Raji (cell line): ENCODE results near the gene RPS6KA2.
A peak's percentile ranks its signal among the peaks of the same experiment; 100 is the strongest.

Source experiments
- POLR2A ChIP-seq: IDR thresholded peaks from 2 replicates; pipeline ENCODE4 v1.6.1; 2011; ENCODE audit warnings: low read depth, low read length, control low read depth; ENCODE audit not compliant: insufficient read depth

Gene RPS6KA2

DNA sequence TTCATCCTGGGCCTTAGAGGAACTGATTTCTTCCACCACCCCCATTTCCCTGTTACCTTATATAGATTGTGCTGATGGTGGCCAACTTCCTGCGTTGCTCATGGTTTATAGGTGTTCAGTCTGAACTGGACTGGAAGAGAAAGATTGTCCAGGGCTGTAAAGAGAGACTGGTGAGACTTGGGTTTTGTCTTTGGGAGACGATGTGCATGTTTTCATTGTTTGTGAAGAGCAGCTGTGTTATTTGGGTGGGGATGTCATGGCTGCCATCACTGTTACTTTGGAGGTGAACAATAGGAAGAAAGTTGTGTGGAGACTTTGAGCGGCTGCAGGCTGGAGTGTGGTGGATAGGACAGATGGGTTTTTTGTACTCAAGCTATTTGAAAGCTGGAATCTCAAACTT lies 228.7 kb downstream of the RPS6KA2 start:
- TF ChIP-seq POLR2A = no peak

DNA sequence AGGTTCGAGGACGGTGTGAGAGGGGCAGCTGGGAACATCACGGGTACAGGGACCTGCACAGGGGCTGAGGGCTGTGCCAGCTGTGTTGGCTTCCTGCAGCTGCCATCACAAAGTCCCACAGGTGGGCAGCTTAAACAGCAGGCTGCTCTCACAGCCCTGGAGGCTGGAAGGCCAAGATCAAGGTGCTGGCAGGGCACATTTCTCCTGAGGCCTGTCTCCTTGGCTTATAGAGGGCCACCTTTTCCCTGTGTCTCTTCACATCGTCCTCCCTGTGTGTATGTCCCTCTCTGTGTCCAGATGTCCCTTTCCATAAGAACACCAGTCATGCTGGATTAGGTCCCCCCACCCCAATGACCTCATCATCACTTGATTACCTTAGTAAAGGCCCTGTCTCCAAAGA lies 229.2 kb downstream of the RPS6KA2 start:
- TF ChIP-seq POLR2A = no peak

DNA sequence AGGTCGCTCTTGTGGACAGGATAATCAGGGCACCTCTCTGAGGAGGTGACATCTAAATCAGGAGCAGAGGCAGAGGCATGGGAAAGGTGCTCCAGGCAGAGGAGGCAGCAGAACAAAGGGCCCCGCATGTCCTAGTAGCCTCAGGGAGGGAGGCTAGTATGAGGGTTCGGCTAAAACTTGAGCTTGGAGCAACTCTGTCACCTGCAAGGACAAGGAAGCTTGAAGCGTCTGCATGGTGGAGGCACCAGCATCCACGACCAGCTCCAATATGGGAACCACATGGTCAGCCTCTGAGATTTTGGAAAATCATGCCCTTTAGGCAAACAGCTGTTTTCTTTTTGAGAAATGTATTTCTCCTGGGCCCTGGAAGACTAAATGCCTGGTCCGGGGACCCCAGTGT lies 231.3 kb downstream of the RPS6KA2 start:
- no peak for TF ChIP-seq POLR2A

DNA sequence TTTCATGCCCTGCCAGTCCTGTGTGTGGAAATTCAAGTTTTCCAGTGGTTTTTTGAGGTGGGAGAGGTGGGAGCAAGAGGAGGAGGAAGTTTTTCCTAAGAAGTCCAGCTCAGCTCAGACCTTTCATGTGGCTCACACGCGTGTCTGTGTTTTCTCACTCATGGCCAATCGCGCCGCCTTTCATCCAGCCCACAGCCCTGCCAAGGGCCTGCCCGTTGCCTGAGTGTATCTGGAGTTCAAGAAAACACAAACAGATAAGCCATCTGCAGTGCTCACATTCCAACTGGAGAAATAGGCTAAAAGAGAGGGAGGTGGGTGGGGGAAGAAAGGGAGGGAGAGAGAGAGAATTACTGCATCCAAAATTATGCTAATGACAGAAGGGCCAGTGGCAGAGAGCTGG lies 231.7 kb downstream of the RPS6KA2 start:
- TF ChIP-seq POLR2A = no peak

DNA sequence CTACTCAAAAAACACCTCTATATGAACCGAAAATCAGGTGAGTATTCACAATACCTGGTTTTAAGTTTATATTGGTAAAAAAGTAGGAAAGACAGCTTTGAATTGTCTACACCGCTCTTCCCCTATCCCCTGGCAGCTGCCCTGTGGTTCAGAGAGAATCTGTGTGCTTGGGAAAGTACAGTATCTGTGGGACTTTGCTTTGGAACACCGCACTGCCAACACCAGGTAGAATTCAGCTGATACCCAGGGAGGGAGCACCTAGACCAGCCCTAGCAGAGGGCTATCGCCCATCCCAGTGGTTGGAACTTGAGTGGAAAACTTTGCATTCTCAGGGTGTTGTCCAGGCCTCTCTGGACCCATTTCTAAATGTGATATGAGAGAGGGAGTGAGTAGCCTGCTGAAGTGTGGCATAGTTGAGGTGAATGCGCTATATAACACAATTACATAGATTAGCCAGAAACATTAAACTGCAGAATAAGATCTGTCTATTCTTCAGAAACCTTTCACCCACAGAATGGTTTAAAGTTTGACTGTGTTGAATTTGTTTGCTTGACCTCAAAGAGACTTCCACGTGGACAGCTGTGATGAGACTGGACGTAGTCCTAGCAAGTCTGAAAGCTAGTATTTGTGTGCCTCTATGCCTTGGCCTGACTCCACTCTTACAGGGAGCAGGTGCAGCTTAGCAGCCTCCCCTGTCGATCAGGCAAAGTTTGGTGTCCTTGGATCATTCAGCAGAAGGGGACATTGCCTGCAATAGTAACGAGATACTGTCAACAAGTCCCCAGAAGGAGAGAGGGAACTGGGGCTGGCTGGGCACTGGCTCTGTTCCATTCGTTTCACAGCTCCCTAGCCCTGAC lies 232.8 kb downstream of the RPS6KA2 start:
- no peak for TF ChIP-seq POLR2A

DNA sequence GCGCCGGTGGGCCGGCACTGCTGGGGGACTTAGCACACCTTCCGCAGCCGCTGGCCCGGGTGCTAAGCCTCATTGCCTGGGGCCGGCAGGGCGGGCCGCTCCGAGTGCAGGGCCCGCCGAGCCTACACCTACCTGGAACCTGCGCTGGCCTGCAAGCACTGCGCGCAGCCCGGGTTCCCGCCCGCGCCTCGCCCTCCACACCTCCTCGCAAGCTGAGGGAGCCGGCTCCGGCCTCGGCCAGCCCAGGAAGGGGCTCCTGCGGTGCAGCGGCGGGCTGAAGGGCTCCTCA lies 233.6 kb downstream of the RPS6KA2 start:
- no peak for TF ChIP-seq POLR2A

DNA sequence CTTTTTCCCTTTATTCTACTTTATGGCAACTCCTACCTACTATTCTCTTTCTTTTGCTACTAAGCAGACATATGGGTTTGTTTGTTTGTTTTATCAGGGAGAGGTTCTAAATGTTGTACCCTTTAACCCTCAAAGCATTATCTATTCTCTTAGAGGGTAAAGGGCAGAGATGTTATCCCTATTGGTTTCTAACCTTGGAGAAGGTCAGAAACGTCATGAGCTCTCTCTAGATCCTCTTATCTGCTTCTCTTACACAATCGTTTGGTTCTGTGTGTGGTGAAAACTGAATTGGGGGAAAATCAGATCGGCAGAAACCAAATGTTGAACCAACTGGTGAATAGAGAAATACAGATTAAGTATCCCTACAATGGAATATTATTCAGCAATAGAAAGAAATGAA lies 237.9 kb downstream of the RPS6KA2 start:
- TF ChIP-seq POLR2A = no peak

DNA sequence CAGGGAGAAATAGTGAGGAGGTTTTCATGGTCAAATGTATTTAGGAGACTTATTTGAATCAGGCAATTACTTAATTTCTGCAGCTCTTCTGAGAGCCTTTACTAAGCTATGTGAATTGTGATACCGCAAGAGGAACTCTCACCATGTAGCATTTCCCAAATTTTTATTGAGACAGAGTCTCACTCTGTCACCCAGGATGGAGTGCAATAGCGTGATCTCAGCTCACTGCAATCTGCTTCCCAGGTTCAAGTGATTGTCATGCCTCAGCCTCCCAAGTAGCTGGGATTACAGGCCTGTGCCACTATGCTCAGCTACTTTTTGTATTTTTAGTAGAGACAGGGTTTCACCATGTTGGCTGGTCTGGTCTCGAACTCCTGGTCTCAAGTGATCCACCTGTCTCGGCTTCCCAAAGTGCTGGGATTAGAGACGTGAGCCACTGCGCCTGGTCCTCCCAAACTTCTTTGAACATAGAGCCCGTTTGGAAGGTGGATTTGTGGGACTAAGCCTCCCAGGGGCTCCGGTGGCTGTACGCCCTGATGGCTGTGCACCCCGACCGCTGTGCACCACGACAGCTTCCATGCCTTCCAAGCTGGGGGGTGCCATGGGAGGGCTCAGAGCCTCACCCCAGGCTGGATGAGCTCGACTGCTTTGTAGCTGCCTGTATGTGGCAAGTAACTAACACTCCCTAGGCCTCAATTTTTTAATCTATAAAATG lies 238.6 kb downstream of the RPS6KA2 start:
- TF ChIP-seq POLR2A = no peak

DNA sequence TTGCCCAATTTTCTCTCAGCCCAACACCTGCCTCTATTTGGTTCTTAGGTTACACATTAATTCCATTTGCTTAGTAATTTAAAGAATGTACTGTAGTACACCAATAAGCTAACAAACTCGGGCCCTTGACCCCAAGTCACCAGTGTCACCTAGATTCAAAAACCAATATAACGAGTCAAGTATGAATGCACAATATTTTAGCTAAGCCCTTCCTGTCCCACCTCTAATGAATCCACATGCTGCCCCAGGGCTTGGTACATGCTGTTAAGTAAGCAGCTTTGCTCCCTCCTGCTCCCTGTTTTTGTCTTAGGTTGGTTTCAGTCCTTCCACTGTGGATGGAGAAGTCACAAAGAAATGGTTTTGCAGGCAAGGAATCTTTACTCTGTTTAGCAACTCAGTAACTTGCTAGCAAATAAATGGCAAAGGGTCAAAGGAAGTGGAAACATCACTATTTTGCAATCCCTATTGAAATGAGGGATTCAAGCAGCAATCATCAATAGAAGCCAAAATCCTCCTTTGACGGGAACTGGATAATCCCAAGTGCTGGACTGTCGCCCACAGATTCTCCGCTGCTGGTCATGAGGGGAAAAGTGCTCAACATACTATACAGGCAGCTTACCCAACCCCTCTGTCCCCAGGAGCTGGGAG lies 239.3 kb downstream of the RPS6KA2 start:
- no peak for TF ChIP-seq POLR2A

DNA sequence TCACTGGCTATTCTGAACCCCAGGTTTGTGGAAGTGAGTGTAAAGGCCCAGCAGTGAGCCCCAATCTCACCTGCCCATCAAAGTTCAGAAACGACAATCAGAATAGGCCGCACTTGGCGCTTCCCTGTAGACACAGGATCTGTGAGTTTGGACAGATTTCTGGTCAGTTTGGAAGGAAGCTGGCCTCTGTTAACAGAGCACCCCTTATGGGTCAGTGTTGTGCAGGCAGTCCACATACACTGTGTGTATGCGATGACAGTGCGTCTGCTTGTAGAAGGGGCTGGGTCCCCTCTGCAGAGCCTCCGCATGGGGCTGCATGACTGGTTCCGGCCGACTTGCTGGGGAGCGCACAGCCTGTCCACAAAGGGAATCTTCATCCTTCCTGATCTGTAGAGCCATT lies 240.9 kb downstream of the RPS6KA2 start:
- no peak for TF ChIP-seq POLR2A

DNA sequence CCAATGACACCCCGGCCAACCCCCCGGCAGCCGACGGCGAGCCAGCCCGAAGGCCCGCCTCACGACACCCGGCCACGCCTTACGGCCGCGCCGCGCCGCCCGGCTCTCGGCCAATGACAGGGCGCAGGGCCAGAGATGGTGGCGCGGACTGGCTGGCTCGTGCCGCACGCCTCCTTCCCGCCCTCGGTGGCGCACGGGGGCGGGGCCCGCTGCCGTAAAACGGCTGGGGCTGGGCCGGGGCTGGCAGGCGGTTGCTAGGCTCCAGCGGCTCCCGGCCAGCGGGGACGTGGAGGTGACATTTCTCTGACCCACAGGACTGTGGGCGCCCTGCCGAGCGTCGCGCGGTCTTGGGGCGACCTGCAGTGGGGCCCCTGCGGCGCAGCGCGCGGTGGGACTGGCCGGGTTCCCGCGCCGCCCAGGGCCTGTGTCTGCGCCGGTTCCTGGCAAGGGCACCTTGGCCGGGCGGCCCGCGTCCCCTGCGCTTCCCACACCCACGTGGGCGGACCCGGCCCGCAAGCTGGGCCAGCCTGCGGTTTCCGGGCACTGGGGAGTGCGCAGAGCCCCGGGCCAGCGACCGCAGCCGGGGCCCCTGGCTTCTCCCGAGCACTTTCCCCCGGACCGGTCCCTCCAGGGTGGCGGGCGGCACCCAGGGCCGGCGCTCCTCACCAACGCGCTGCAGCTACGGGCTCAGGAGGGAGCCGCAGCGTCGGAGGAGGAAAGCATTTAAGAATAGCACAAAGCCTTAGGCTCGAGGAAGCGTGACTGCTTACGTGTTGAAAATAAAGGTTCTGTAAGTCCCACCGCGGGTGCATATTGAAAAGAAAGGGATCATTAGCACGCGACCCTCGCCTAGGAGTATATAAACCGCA lies 243.9 kb downstream of the RPS6KA2 start, which contains the start of gene MPC1:
Gene MPC1 (minus strand): TSS at position 8 of the 869 bp plus-strand sequence. CDS start 64 bp downstream, outside the sequence.
- peak; percentile 96 for TF ChIP-seq POLR2A

DNA sequence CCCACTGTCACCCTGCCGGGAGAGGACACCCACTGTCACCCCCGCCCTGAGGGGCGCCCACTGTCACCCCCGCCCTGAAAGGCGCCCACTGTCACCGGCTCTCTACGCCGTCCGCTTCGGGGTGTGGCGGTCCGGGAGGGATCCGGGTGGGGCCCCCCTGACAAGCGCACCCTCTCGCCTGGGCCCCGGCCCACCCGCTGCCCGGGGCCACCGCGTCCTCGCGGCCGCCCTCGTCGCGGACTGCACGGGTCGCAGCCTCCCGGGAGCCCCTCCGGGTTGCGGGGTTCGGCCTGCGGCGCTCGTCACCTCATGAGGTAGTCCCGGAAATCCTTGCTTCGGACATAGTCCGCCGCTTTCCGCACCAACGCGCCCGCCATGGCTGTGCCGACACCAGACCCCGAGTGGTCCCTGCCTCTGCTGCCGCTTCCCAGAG lies 244.5 kb downstream of the RPS6KA2 start:
- TF ChIP-seq POLR2A = peak; percentile 86; the same call in 1 of the 2 replicates

DNA sequence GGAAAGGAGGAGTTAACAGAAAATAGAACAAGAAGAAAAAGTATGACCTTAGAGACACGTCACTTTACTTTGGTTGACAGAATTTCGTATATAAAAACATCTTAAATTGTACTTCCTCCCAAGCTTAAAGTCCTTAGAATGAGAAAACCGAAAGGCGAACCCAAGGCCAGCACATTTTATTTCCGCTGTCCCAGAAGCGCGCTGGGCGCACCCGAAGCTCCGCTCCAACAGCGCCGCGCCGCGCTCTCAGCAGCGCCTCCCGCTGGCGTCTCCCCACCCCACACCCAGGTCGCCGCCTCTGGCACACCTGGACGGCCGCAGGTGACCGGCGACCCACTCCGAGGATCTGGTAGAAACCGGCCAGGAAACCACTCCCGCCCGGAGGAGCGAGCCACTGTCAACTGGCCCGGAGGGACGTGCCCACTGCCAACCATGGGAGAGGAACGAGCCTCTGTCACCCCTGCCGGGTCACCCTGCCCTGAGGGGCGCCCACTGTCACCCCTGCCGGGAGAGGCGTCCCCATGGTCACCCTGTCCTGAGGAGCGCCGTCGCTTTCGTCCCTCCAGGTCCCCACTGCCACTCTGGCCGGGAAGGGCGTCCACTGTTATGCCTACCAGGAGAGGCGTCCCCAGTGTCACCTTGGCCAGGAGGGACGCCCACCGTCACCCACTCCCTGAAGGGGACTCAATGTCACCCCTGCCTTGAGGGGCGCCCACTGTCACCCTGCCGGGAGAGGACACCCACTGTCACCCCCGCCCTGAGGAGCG lies 245.1 kb downstream of the RPS6KA2 start:
- peak; percentile 47; the same call in 1 of the 2 replicates for TF ChIP-seq POLR2A

DNA sequence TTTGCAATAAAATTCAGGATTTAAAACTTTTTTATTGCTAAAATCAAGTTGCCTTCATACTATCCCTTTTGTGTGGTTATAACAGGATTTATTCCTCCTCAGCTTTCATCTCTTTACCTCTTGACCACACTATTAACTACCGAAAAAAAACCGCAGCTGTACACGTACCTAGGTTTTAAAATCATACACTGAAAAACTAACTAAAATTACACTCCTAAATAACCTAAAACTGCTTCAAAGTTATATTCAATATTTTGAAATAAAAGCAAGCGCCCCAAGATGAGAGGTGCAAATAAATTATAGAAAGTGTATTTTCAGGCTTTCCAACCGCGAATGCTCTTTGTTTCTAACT lies 245.7 kb downstream of the RPS6KA2 start:
- no peak for TF ChIP-seq POLR2A

DNA sequence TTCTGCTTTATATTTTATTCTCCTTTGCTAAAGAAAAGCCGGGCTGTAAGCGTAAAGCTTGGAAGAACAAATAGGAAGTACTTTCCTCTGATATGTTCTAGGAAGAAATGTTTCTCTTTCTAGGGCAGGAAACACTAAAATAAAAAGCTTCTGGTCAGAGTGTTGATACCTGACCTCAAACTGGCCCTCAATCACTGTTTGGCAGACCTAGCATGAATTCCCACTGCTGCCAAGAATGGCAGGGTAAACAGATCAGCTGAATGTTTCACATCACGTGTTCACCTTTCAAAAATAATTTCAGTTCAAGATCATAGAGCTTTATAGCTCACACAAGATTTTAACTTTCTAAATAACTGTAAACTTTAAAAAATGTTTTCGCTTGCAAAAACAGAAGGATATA lies 247.3 kb downstream of the RPS6KA2 start:
- no peak for TF ChIP-seq POLR2A

DNA sequence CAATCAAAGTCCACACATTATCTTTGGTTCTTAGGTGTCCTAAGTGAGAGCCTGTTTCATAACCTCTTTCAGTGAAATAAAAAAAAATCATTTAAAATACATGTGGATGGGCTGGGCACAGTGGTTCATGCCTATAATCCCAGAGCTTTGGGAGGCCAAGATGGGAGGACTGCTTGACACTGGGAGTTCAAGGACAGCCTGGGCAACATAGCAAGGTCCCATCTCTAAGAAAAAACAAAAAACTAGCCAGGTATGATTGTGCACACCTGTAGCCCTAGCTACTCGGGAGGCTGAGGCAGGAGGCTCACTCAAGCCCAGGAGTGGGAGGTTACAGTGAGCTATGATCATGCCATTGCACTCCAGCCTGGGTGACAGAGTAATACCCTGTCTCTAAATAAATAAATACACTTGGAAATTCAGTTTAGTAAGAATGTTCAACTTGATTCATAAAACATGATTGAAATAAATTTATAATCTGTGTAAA lies 247.9 kb downstream of the RPS6KA2 start:
- TF ChIP-seq POLR2A = no peak
